M059J (cell line): Measurements from ENCODE around the gene ZFYVE9. TPM values are rescaled to one million over a fixed set of nuclear protein-coding genes. Genes with fewer than 3 reads are reported as not detected.
"Not testable (repeated sequence)": the region's sequence is repeated elsewhere in the genome, so short reads cannot be mapped to it uniquely, and the experiment has no call there.

Source experiments
- DNase-seq: peaks from one replicate; pipeline ENCODE4 v3.0.0-alpha.2; 2012; ENCODE audit warnings: low read depth
- total RNA-seq: library from RNA; depleted of rRNA; stranded (reverse); fragments of >200 nt; shearing (Covaris generic); gene quantifications from 2 replicates; pipeline ENCODE4 v1.2.3, GENCODE V29; 2014; rRNA removed

ZFYVE9 gene
- 9.2 and 13.5 TPM in 2 replicates for total RNA-seq

- DNase-seq, result peak; percentile 73
These were observed at the start of gene ZFYVE9 for GRCh38 chr1:52141513-52142219. Gene ZFYVE9, plus strand, starts transcription at chr1:52142089. Its CDS starts 91,118 bp downstream, at chr1:52233207.

GRCh38 chr1:52094300-52094699 lies 47.6 kb upstream of the ZFYVE9 start:
- DNase-seq, result not testable (repeated sequence)

- DNase-seq, result no peak
These were observed 45.7 kb upstream of the ZFYVE9 start for GRCh38 chr1:52096216-52096615.

- no peak for DNase-seq
These were observed 43.6 kb upstream of the ZFYVE9 start for GRCh38 chr1:52098139-52098871.

GRCh38 chr1:52102336-52103013 lies 39.4 kb upstream of the ZFYVE9 start:
- no peak for DNase-seq

- no peak for DNase-seq
These were observed 30.4 kb upstream of the ZFYVE9 start for GRCh38 chr1:52111492-52111891.

- no peak for DNase-seq
These were observed 29.4 kb upstream of the ZFYVE9 start for GRCh38 chr1:52112489-52112888.

- no peak for DNase-seq
These were observed 22.4 kb upstream of the ZFYVE9 start for GRCh38 chr1:52119301-52120079.

GRCh38 chr1:52122384-52122783 lies 19.5 kb upstream of the ZFYVE9 start:
- no peak for DNase-seq

- no peak for DNase-seq
These were observed 18.3 kb upstream of the ZFYVE9 start for GRCh38 chr1:52123622-52124021.

- DNase-seq, result no peak
These were observed 16.0 kb upstream of the ZFYVE9 start for GRCh38 chr1:52125736-52126359.

- peak; percentile 69 for DNase-seq
These were observed 14.4 kb upstream of the ZFYVE9 start for GRCh38 chr1:52127181-52128180.

GRCh38 chr1:52139817-52140540 lies 1.9 kb upstream of the ZFYVE9 start:
- peak; percentile 83 for DNase-seq

GRCh38 chr1:52140633-52141512 lies 1.0 kb upstream of the ZFYVE9 start:
- no peak for DNase-seq

- peak; percentile 66 for DNase-seq
These were observed 613 bp downstream of the ZFYVE9 start for GRCh38 chr1:52142220-52143183.

- DNase-seq, result no peak
These were observed 3.2 kb downstream of the ZFYVE9 start for GRCh38 chr1:52145137-52145536.

- not testable (repeated sequence) for DNase-seq
These were observed 8.6 kb downstream of the ZFYVE9 start for GRCh38 chr1:52150445-52150844.
